ENCODE measurements around the gene RPAP2. TPM values are rescaled to one million over a fixed set of nuclear protein-coding genes. Genes with fewer than 3 reads are reported as not detected.
"Not testable (repeated sequence)": the region's sequence is repeated elsewhere in the genome, so short reads cannot be mapped to it uniquely, and the experiment has no call there.

Gene RPAP2
- total RNA-seq, 1 experiment from 2014 or later = 19.8 TPM

DNA sequence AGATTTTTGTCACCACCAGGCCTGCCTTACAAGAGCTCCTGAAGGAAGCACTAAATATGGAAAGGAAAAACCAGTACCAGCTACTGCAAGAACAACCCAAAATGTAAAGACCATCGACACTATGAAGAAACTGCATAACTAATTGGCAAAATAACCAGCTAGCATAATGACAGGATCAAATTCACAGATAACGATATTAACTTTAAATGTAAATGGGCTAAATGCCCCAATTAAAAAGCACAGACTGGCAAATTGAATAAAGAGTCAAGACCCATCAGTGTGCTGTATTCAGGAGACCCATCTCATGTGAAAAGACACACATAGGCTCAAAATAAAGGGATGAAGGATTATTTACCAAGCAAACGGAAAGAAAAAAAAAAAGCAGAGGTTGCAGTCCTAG lies 44.1 kb upstream of the RPAP2 start:
- H3K27ac Mint-ChIP-seq; H3K4me3 Mint-ChIP-seq; H3K4me1 Mint-ChIP-seq; POLR2A ChIA-PET; H3K27me3 Mint-ChIP-seq (ENCODE audit: low read depth); H3K9me3 Mint-ChIP-seq; DNase-seq (ENCODE audit: low spot score); ATAC-seq: not testable (repeated sequence)
- H3K36me3 Mint-ChIP-seq = peaks cover 43% of the 10 kb centered on the region
- CTCF ChIA-PET = interaction anchor here (1.2 kb wide), 1 partner anchor 257 kb away, joined by 3 read pairs; no protein-coding TSS in a partner anchor

DNA sequence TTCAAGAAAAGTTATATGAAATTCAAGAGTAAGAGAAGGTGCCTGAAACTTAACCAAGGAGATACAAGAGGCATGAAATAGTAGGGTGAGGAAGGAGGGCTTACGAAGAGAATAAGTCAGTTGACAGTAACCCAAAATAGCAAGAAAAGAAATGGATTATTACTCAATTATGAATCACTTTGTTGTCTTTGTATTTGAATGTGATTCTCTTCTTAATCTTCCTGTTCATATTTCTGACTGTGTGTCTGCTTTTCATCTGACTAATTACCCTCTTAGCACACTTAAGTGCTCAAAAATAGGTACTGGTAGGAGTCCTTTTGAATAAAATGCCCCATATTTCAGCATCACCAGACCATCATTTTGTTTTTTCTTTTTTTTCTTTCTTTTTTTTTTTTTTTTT lies 39.5 kb upstream of the RPAP2 start:
- Mint-ChIP-seq H3K4me1 (no peaks in the 10 kb centered on the region), H3K27ac (no peak overlapping the region), H3K4me3 (no peak overlapping the region), H3K36me3 (peaks cover 56% of the 10 kb centered on the region), H3K27me3 (ENCODE audit: low read depth) (no peaks in the 10 kb centered on the region), H3K9me3 (no peaks in the 10 kb centered on the region)
- no peak for TF ChIP-seq HMGA2 (CRISPR knock-in tag; IDR thresholded peaks at IDR 0.05)
- no peak for TF ChIP-seq ZNF263 (CRISPR knock-in tag; IDR thresholded peaks at IDR 0.05; ENCODE audit: low read depth)
- TF ChIP-seq E2F4 (CRISPR knock-in tag; IDR thresholded peaks at IDR 0.05; ENCODE audit: borderline replicate concordance, low read depth) = no peak
- no peak for TF ChIP-seq ATF1 (CRISPR knock-in tag; IDR thresholded peaks at IDR 0.05)
- TF ChIP-seq RELA (CRISPR knock-in tag; IDR thresholded peaks at IDR 0.05; ENCODE audit: borderline replicate concordance) = no peak
- no peak for TF ChIP-seq ARID4B (CRISPR knock-in tag; IDR thresholded peaks at IDR 0.05; ENCODE audit: borderline replicate concordance)
- no peak for TF ChIP-seq NR2C2 (CRISPR knock-in tag; IDR thresholded peaks at IDR 0.05)
- TF ChIP-seq NFATC4 (CRISPR knock-in tag; IDR thresholded peaks at IDR 0.05) = no peak
- no peak for TF ChIP-seq ZBTB21 (CRISPR knock-in tag; IDR thresholded peaks at IDR 0.05; ENCODE audit: borderline replicate concordance)
- no peak for TF ChIP-seq GRHL2 (CRISPR knock-in tag; IDR thresholded peaks at IDR 0.05; ENCODE audit: insufficient replicate concordance, severe bottlenecking)
- TF ChIP-seq NR3C1 (CRISPR knock-in tag; conservative IDR thresholded peaks at IDR 0.05; ENCODE audit: low read depth) = no peak
- no peak for TF ChIP-seq GABPB1 (CRISPR knock-in tag; IDR thresholded peaks at IDR 0.05)
- TF ChIP-seq MYBL2 (CRISPR knock-in tag; IDR thresholded peaks at IDR 0.05) = no peak
- no peak for TF ChIP-seq ATF3 (CRISPR knock-in tag; conservative IDR thresholded peaks at IDR 0.05)
- TF ChIP-seq, protein P1, sequence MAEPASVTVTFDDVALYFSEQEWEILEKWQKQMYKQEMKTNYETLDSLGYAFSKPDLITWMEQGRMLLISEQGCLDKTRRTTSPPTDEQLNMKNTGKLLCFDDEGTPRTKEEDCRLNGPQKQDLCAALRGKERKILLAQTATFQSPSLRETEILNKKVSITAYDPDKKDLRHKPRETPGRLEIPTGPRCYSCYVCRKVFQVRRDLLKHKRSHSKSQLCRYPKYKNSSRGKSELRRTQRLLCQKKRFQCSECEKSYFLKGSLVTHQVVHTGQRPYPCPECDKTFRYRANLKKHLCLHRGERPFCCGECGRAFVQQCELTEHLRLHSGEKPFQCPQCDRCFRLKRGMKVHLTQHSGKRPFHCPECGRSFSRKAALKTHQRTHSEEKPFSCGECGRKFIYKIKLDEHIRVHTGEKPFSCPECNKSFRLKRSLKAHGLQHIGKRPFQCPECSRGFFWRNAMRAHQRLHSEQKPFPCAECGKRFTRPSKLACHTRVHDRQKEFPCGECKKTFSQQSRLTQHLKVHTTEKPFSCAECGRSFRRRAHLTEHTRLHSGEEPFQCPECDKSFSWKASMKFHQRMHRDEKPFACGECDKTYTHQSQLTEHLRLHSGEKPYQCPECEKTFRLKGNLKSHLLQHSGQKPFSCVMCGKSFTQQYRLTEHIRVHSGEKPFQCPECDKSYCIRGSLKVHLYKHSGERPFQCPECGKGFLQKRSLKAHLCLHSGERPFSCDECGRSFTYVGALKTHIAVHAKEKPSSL (CRISPR knock-in tag; conservative IDR thresholded peaks at IDR 0.05) = no peak
- no peak for TF ChIP-seq KAT7 (CRISPR knock-in tag; IDR thresholded peaks at IDR 0.05; ENCODE audit: borderline replicate concordance)
- no peak for TF ChIP-seq ATF2 (CRISPR knock-in tag; IDR thresholded peaks at IDR 0.05; ENCODE audit: borderline replicate concordance, low read depth)
- DNase-seq (ENCODE audit: low spot score) (no peak), ATAC-seq (no peak)
- POLR2A ChIA-PET = no interaction called here
- CTCF ChIA-PET = no interaction called here

All from WTC11 (cell line).